Uterus (tissue), 2 donors: ENCODE results near the gene IFNG.

Experiments
- POLR2A ChIP-seq, 2 donors: fragments of 450-650 bp; IDR thresholded peaks; one replicate each; pipeline ENCODE4 v1.6.1; 2016; ENCODE audit warnings: antibody characterized with exemption in 2 of 2, mild to moderate bottlenecking in 1 of 2, moderate library complexity in 1 of 2
- TF ChIP-seq, protein P1 (sequence below), 4 experiments: fragments of 200-600 bp in 2 of 4; fragments of 450-650 bp in 2 of 4; sonication (generic) in 2 of 4; IDR thresholded peaks; one replicate each; pipeline ENCODE4 v1.5.1; 2016 to 2019; ENCODE audit warnings: antibody characterized with exemption in 4 of 4, mild to moderate bottlenecking in 2 of 4, moderate library complexity in 1 of 4

DNA sequence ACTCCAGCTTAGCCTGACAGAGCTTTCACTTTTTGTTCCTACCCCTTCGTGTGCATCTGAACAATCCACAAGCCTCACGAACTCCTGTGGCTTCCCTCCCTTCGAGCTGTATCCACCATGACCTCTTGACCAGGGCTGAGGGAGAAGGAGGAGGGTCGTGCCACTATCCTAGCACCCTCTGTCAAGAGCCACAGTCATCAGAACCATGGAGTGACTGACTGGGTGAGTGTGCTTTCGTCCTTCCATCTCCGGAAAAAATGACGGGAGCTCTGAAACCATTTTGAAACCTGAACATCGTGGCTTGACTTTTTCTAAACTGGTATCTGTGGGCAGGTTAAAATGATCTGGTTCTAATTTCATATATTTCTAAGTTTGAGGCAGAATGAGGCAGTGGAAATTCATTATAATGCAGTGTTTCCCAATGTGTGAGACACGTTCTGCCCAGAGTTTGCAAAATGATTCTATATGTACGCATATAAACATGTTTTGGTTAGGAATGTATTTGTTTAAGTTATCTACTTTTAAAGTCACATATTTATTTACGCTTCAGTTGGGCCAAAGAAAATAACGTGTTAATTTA lies 39.1 kb upstream of the IFNG start:
- TF ChIP-seq POLR2A (IDR thresholded peaks at IDR 0.05) = no peak
- TF ChIP-seq, protein P1, sequence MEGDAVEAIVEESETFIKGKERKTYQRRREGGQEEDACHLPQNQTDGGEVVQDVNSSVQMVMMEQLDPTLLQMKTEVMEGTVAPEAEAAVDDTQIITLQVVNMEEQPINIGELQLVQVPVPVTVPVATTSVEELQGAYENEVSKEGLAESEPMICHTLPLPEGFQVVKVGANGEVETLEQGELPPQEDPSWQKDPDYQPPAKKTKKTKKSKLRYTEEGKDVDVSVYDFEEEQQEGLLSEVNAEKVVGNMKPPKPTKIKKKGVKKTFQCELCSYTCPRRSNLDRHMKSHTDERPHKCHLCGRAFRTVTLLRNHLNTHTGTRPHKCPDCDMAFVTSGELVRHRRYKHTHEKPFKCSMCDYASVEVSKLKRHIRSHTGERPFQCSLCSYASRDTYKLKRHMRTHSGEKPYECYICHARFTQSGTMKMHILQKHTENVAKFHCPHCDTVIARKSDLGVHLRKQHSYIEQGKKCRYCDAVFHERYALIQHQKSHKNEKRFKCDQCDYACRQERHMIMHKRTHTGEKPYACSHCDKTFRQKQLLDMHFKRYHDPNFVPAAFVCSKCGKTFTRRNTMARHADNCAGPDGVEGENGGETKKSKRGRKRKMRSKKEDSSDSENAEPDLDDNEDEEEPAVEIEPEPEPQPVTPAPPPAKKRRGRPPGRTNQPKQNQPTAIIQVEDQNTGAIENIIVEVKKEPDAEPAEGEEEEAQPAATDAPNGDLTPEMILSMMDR (IDR thresholded peaks at IDR 0.05) = no peak
